Aorta (tissue), 5 donors: Measurements from ENCODE around the gene INAVA. TPM values are rescaled to one million over a fixed set of nuclear protein-coding genes. Genes with fewer than 3 reads are reported as not detected.

Experiments
- ATAC-seq: fragments of 200-7000 bp; cut with Tn5 transposase; one replicate; pipeline ENCODE4 v1.9.1; 2022; ENCODE audit warnings: moderate library complexity; ENCODE audit not compliant: low FRiP score
- DNase-seq, 2 donors: peaks; one replicate each; pipeline ENCODE4 v3.0.0-alpha.2; 2020
- H3K27ac ChIP-seq, 2 donors: one replicate each; pipeline ENCODE4 v1.5.1; 2013; ENCODE audit warnings: low read length in 2 of 2, mild to moderate bottlenecking in 2 of 2, moderate library complexity in 2 of 2, control low read depth in 1 of 2, inconsistent platforms in 1 of 2, low read depth in 1 of 2
- H3K27me3 ChIP-seq, 2 donors: one replicate each; pipeline ENCODE4 v1.6.1; 2013; ENCODE audit warnings: control low read depth in 1 of 2, low read length in 1 of 2, mild to moderate bottlenecking in 1 of 2, moderate library complexity in 1 of 2; ENCODE audit not compliant: insufficient read depth in 2 of 2, control insufficient read depth in 1 of 2
- H3K36me3 ChIP-seq, 2 donors: one replicate each; pipeline ENCODE4 v1.6.1; 2013; ENCODE audit warnings: control low read depth in 1 of 2, low read length in 1 of 2, mild to moderate bottlenecking in 1 of 2; ENCODE audit not compliant: insufficient read depth in 2 of 2, control insufficient read depth in 1 of 2
- H3K4me1 ChIP-seq, 2 donors: one replicate each; pipeline ENCODE4 v1.6.1; 2013; ENCODE audit warnings: low read length in 2 of 2, control low read depth in 1 of 2, mild to moderate bottlenecking in 1 of 2, moderate library complexity in 1 of 2; ENCODE audit not compliant: insufficient read depth in 2 of 2, control insufficient read depth in 1 of 2
- H3K4me3 ChIP-seq, 2 donors: one replicate each; pipeline ENCODE4 v1.5.1; 2013; ENCODE audit warnings: low read length in 2 of 2, control low read depth in 1 of 2, mild to moderate bottlenecking in 1 of 2
- H3K9me3 ChIP-seq: one replicate; pipeline ENCODE4 v1.6.1; 2013; ENCODE audit warnings: mild to moderate bottlenecking, low read length; ENCODE audit not compliant: control insufficient read depth
- WGBS, 2 donors: extraction: QIAGEN DNeasy Blood & Tissue Kit; methylation state at CpG; one replicate each; pipeline ENCODE4 v1.1.7; 2013; 5-methylcytosine and 5-hydroxymethylcytosine counted together
- intact Hi-C, 2 donors: fragments of 100-400 bp; cut with DNase I; formaldehyde crosslinking; loops; one replicate each; pipeline versions ENCODE4 v1.14.2 to v1.15.0; 2022
- long read RNA-seq, 2 donors: library from polyadenylated mRNA; unstranded; transcript quantifications; one replicate each; pipeline ENCODE4 v2.0.0, GENCODE V29; 2020 to 2021
- polyA plus RNA-seq, 2 donors: library from polyadenylated mRNA; stranded (reverse); fragments of 200-250 nt; gene quantifications; one replicate each; pipeline ENCODE4 v1.2.3, GENCODE V29; 2013
- total RNA-seq, 2 donors: library from RNA; stranded (reverse); fragmentation: NEBNext Ultra II Directional; extraction: Animal tissue kit (Norgen Biotek cat#: 25700); gene quantifications; one replicate each; pipeline ENCODE4 v1.2.1, GENCODE V29; 2021
- donor health status: healthy with polysubstance abuse.
- donor health status: Bipolar disorder and iron deficiency.
- donor health status: DM: no; HTN: no; CAD: no.
- donor health status: DM: no; HTN: no; CAD: no.
- donor health status: DM: yes; HTN: yes; CAD: no.

The INAVA gene
- total RNA-seq (under 1 TPM; 0.36 to 0.45 TPM), polyA plus RNA-seq (10 to 100 TPM in 1 of 2 donors, under 1 TPM in 1; 0.46 to 23.3 TPM)
- long read RNA-seq, donor 1, result 0 reads
- long read RNA-seq, donor 2, result 0 reads

- Histone ChIP-seq H3K36me3 (no peaks in the 10 kb centered on the region), H3K27ac (no peak within 1 kb of the TSS), H3K4me3 (no peak within 1 kb of the TSS), H3K9me3 (no peaks in the 10 kb centered on the region), H3K27me3 (no peaks in the 10 kb centered on the region), H3K4me1 (no peaks in the 10 kb centered on the region)
- no peak for ATAC-seq
- DNase-seq, result peak in 1 of 2 donors; percentile 33
- intact Hi-C loops, result no loop called here
- 94 to 95% methylated on average over 15 of the region's 15 CpGs for WGBS, 2 donors
These were observed at the start of gene INAVA for GRCh38 chr1:200894712-200895442. Gene INAVA (plus strand): TSS chr1:200894900. CDS start chr1:200898401, 3,501 bp downstream.

- no peaks in the 10 kb centered on the region for H3K27me3 ChIP-seq
- H3K27ac ChIP-seq, result no peak overlapping the region
- peaks cover 6 to 10% of the 10 kb centered on the region in 2 donors for H3K36me3 ChIP-seq
- no peak overlapping the region for H3K4me3 ChIP-seq
- H3K4me1 ChIP-seq, result no peaks in the 10 kb centered on the region
- no peak for ATAC-seq
- DNase-seq, result no peak
- no peaks in the 10 kb centered on the region for H3K9me3 ChIP-seq
- intact Hi-C loops, result no loop called here
- WGBS, 2 donors, result 90 to 93% methylated on average over 4 of the region's 4 CpGs
These were observed 49.3 kb upstream of the INAVA start for GRCh38 chr1:200845360-200845759.

GRCh38 chr1:200846398-200846797 is 48.3 kb upstream of the INAVA start:
- no peaks in the 10 kb centered on the region for H3K27me3 ChIP-seq
- H3K4me1 ChIP-seq, result no peaks in the 10 kb centered on the region
- intact Hi-C loops, result no loop called here
- WGBS, 2 donors, result 86 to 91% methylated on average over 1 of the region's 1 CpG
- peaks cover 6 to 10% of the 10 kb centered on the region in 2 donors for H3K36me3 ChIP-seq
- ATAC-seq (no peak), DNase-seq (no peak)
- no peaks in the 10 kb centered on the region for H3K9me3 ChIP-seq
- no peak overlapping the region for H3K27ac ChIP-seq
- H3K4me3 ChIP-seq, result no peak overlapping the region

- WGBS, 2 donors, result 84 to 90% methylated on average over 6 of the region's 6 CpGs
- H3K36me3 ChIP-seq, result peaks cover 8 to 10% of the 10 kb centered on the region in 2 donors
- H3K27me3 ChIP-seq, result no peaks in the 10 kb centered on the region
- DNase-seq (no peak), ATAC-seq (no peak)
- H3K4me3 ChIP-seq, result no peak overlapping the region
- no peaks in the 10 kb centered on the region for H3K9me3 ChIP-seq
- no peak overlapping the region for H3K27ac ChIP-seq
- H3K4me1 ChIP-seq, result no peaks in the 10 kb centered on the region
- intact Hi-C loops, result no loop called here
These were observed 45.3 kb upstream of the INAVA start for GRCh38 chr1:200849430-200849829.

DNA sequence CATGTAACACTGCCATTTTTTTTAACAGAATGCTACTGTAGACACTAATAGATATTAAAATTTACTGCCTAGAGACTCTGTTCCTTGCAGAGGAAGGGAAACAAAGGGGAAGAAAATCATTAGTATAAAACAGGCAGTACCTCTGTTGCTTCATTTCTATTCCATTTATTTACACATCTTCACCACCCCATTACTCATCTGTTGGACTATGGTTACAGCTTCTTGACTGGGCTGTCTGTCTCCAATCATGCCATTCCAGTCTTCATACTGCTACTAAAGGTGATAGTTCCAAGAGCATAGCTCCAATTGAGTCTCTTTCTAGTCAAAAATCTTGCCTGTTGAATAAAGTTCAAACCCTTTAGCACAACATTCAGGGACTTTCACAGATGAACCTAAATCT is 44.1 kb upstream of the INAVA start:
- Histone ChIP-seq H3K27ac (no peak overlapping the region), H3K36me3 (peaks cover 6 to 7% of the 10 kb centered on the region in 2 donors), H3K4me3 (no peak overlapping the region), H3K9me3 (no peaks in the 10 kb centered on the region), H3K27me3 (no peaks in the 10 kb centered on the region), H3K4me1 (no peaks in the 10 kb centered on the region)
- ATAC-seq, result no peak
- intact Hi-C loops, result no loop called here
- DNase-seq, result no peak

DNA sequence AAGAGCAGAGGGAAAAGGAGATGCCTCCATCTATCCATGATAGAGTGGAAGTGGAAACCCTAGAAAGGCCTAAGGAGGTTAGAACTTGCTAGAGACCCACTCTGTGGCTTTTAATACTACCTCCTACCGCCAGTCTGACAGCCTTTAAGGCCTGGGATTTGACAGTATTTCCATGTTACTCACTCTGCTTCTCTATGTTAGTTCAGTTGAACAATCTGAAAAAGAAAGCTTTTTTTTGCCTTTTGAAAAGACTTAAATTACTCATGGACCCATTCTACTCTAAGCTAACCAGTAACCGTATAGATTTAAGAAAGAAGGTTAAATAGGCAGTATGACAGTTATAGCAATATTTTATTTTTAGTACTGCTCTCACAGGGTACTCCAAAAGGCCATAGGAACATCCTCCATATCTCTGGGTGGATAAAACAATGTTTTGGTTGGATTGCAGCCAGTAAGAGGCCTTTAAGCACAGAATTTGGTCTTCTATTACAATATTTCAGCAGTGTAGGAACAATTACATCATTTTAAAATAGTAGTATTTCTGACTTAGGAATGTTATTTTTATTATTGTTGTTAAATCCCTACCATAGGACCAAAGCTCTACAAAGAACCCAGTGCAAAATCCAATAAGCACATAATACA is 37.9 kb upstream of the INAVA start:
- Histone ChIP-seq H3K27ac (no peak overlapping the region), H3K4me1 (no peaks in the 10 kb centered on the region), H3K4me3 (no peak overlapping the region), H3K36me3 (peaks cover 5 to 8% of the 10 kb centered on the region in 2 donors), H3K9me3 (no peaks in the 10 kb centered on the region), H3K27me3 (no peaks in the 10 kb centered on the region)
- intact Hi-C loops, result no loop called here
- 60 to 66% methylated on average over 2 of the region's 2 CpGs for WGBS, 2 donors
- ATAC-seq (no peak), DNase-seq (no peak)

- no peaks in the 10 kb centered on the region for H3K4me1 ChIP-seq
- WGBS, 2 donors, result 85 to 96% methylated on average over 1 of the region's 1 CpG
These were observed 36.9 kb upstream of the INAVA start for GRCh38 chr1:200857804-200858203.

GRCh38 chr1:200861937-200862647 is 32.6 kb upstream of the INAVA start:
- intact Hi-C loops, result no loop called here
- peaks cover 0 to 3% of the 10 kb centered on the region in 2 donors for H3K36me3 ChIP-seq
- H3K27me3 ChIP-seq, result no peaks in the 10 kb centered on the region
- 92 to 94% methylated on average over 2 of the region's 2 CpGs for WGBS, 2 donors
- no peak for ATAC-seq
- DNase-seq, result no peak
- no peaks in the 10 kb centered on the region for H3K4me1 ChIP-seq
- no peaks in the 10 kb centered on the region for H3K9me3 ChIP-seq
- H3K27ac ChIP-seq, result no peak overlapping the region
- no peak overlapping the region for H3K4me3 ChIP-seq

More at GRCh38 chr1:200857804-200858203, 36.9 kb upstream of the INAVA start:
- Histone ChIP-seq H3K27me3 (no peaks in the 10 kb centered on the region), H3K9me3 (no peaks in the 10 kb centered on the region), H3K27ac (no peak overlapping the region), H3K4me3 (no peak overlapping the region), H3K36me3 (peaks cover 8% of the 10 kb centered on the region in 2 donors)
- ATAC-seq (no peak), DNase-seq (no peak)
- intact Hi-C loops, result no loop called here
